Measurements from ENCODE around the gene APBA1. TPM values are rescaled to one million over a fixed set of nuclear protein-coding genes. Genes with fewer than 3 reads are reported as not detected.

The APBA1 gene
- total and polyA plus RNA-seq, 2 donors (not counting 3 experiments of a cell fraction or from before 2014, with no cell fraction given): 6.1 to 11.3 TPM

GRCh38 chr9:69579032-69579758 lies 93.0 kb downstream of the APBA1 start:
- FAIRE-seq: no peak
- dilution Hi-C loops (cut with MboI; ENCODE audit: extremely low pct_ligation_motif_present, low sequenced_read_pairs): no loop called here
- no TSS peak for BruUV-seq (replicated peaks)
- H3K79me2 ChIP-seq (ENCODE audit: control insufficient read depth, insufficient read depth, low read length): no peaks in the 10 kb centered on the region
- no peak overlapping the region for H3K27ac ChIP-seq (ENCODE audit: insufficient read depth, low read depth, low read length)
- H3K4me1 ChIP-seq (ENCODE audit: control insufficient read depth, extremely low read depth, insufficient read depth, low read length): peaks cover 26% of the 10 kb centered on the region
- H3K4me3 ChIP-seq (replicated peaks in 1 of 3; ENCODE audit: insufficient read depth in 1 of 3, low read depth in 1 of 3, low read length in 3 of 3): no peak overlapping the region
- no peak overlapping the region for H3K4me2 ChIP-seq (ENCODE audit: insufficient read depth, low read length)
- H2AFZ ChIP-seq (ENCODE audit: low read depth, low read length): no peak overlapping the region
- no peak for DNase-seq (ENCODE audit: low read depth, low spot score)
- no peaks in the 10 kb centered on the region for H3K27me3 ChIP-seq (ENCODE audit: control insufficient read depth in 2 of 2, insufficient read depth in 2 of 2, low read length in 2 of 2)
- no peaks in the 10 kb centered on the region for H4K20me1 ChIP-seq (replicated peaks; ENCODE audit: control insufficient read depth, extremely low read depth, insufficient read depth, low read length)
- no peaks in the 10 kb centered on the region for H3K36me3 ChIP-seq (ENCODE audit: control insufficient read depth in 2 of 2, extremely low read depth in 1 of 2, insufficient read depth in 2 of 2, low read length in 2 of 2)
- CTCF ChIA-PET: interaction anchor here (1.7 to 1.9 kb wide), 2 partner anchors 93 to 356 kb away, joined by 4 to 5 read pairs; partner anchors contain the start of gene APBA1
- POLR2A ChIA-PET: no interaction called here
- TF ChIP-seq EZH2 (IDR thresholded peaks at IDR 0.05; ENCODE audit: borderline replicate concordance, low read depth, low read length, severe bottlenecking): no peak
- no peak for TF ChIP-seq POLR2AphosphoS5 (IDR thresholded peaks at IDR 0.05; ENCODE audit: insufficient read depth, low read depth, low read length)
- TF ChIP-seq CTCF (IDR thresholded peaks at IDR 0.05; ENCODE audit: extremely low read depth in 1 of 2, insufficient read depth in 1 of 2, low read depth in 1 of 2, low read length in 2 of 2): no peak
- no peak for TF ChIP-seq FOS (IDR thresholded peaks at IDR 0.05; ENCODE audit: borderline replicate concordance, insufficient read depth, low read length)
- TF ChIP-seq GATA2 (IDR thresholded peaks at IDR 0.05; ENCODE audit: insufficient read depth, insufficient read length, low read depth, low read length): no peak
- TF ChIP-seq JUN (IDR thresholded peaks at IDR 0.05; ENCODE audit: borderline replicate concordance, insufficient read depth, insufficient read length, low read depth): no peak
- TF ChIP-seq MAX (IDR thresholded peaks at IDR 0.05; ENCODE audit: insufficient read depth, insufficient read length): no peak
- no peak for TF ChIP-seq POLR2A (IDR thresholded peaks at IDR 0.05; ENCODE audit: low read depth, low read length)
- no peak for TF ChIP-seq MYC (IDR thresholded peaks at IDR 0.05; ENCODE audit: low read depth, low read length)
- H3K9ac ChIP-seq (replicated peaks; ENCODE audit: extremely low read depth, insufficient read depth, low read length): no peak overlapping the region
- H3K9me1 ChIP-seq (replicated peaks; ENCODE audit: control insufficient read depth, extremely low read depth, insufficient read depth, low read length): no peaks in the 10 kb centered on the region
- intact Hi-C loops (cut with micrococcal nuclease): no loop called here
- H3K9me3 ChIP-seq (replicated peaks; ENCODE audit: control insufficient read depth, insufficient read depth, low read length): no peaks in the 10 kb centered on the region
